ENCODE measurements around the gene KLF8. TPM values are rescaled to one million over a fixed set of nuclear protein-coding genes. Genes with fewer than 3 reads are reported as not detected.

KLF8 gene
- total RNA-seq, 4 donors from 2014 or later: 2.3 to 20.5 (median 4.3) TPM

- Histone ChIP-seq H3K9me3 (no peaks in the 10 kb centered on the region), H3K4me1 (no peaks in the 10 kb centered on the region), H3K36me3 (no peaks in the 10 kb centered on the region), H3K27ac (no peak overlapping the region), H3K4me3 (no peak overlapping the region), H3K27me3 (no peaks in the 10 kb centered on the region)
- TF ChIP-seq POLR2A (IDR thresholded peaks at IDR 0.05) (no peak), POLR2AphosphoS5 (IDR thresholded peaks at IDR 0.05) (no peak), CTCF (IDR thresholded peaks at IDR 0.05) (no peak), EP300 (IDR thresholded peaks at IDR 0.05; ENCODE audit: low read depth) (no peak)
- 81% methylated on average over 10 of the region's 10 CpGs; no CpG with 5 or more reads in 1 of the 2 donors for WGBS, 2 donors (ENCODE audit: low coverage in 1 of 2)
- intact Hi-C loops (cut with DNase I; ENCODE audit: low total_unique reads): no loop called here
- DNase-seq: no peak
- in situ Hi-C loops (cut with MboI; ENCODE audit: low pct_ligation_motif_present in 1 of 4, low pct_unique_long_range_greater_than_20kb in 1 of 4, low sequenced_read_pairs in 3 of 4): loop anchor here in 2 of 4 donors (25.0 kb wide), 3 partner anchors 458 to 517 kb away; partner anchors contain the start of gene NBDY (in 1 of the 2)
These were observed 21.9 kb downstream of the KLF8 start for GRCh38 chrX:56253832-56254703.

- WGBS, 2 donors (ENCODE audit: low coverage in 1 of 2): 25% methylated on average over 1 of the region's 1 CpG; no CpG with 5 or more reads in 1 of the 2 donors
- Histone ChIP-seq H3K9me3 (no peaks in the 10 kb centered on the region), H3K27ac (no peak overlapping the region), H3K27me3 (no peaks in the 10 kb centered on the region), H3K36me3 (no peaks in the 10 kb centered on the region), H3K4me3 (no peak overlapping the region), H3K4me1 (no peaks in the 10 kb centered on the region)
- intact Hi-C loops (cut with DNase I; ENCODE audit: low total_unique reads): no loop called here
- no peak for TF ChIP-seq EP300 (IDR thresholded peaks at IDR 0.05; ENCODE audit: low read depth)
- TF ChIP-seq POLR2A (IDR thresholded peaks at IDR 0.05): no peak
- TF ChIP-seq POLR2AphosphoS5 (IDR thresholded peaks at IDR 0.05): no peak
- no peak for TF ChIP-seq CTCF (IDR thresholded peaks at IDR 0.05)
- DNase-seq: no peak
- in situ Hi-C loops (cut with MboI; ENCODE audit: low pct_ligation_motif_present in 1 of 4, low pct_unique_long_range_greater_than_20kb in 1 of 4, low sequenced_read_pairs in 3 of 4): loop anchor here in 2 of 4 donors (25.0 kb wide), 3 partner anchors 443 to 532 kb away; partner anchors contain the start of gene NBDY (in 1 of the 2)
These were observed 36.7 kb downstream of the KLF8 start for GRCh38 chrX:56268888-56269287.

- H3K27me3 ChIP-seq: no peaks in the 10 kb centered on the region
- H3K9me3 ChIP-seq: no peaks in the 10 kb centered on the region
- H3K4me3 ChIP-seq: no peak overlapping the region
- in situ Hi-C loops (cut with MboI; ENCODE audit: low pct_ligation_motif_present in 1 of 4, low pct_unique_long_range_greater_than_20kb in 1 of 4, low sequenced_read_pairs in 3 of 4) (no loop called here), intact Hi-C loops (cut with DNase I; ENCODE audit: low total_unique reads) (no loop called here)
- DNase-seq: no peak
- no peaks in the 10 kb centered on the region for H3K36me3 ChIP-seq
- no peak overlapping the region for H3K27ac ChIP-seq
- WGBS, 2 donors (ENCODE audit: low coverage in 1 of 2): 79% methylated on average over 1 of the region's 1 CpG; no CpG with 5 or more reads in 1 of the 2 donors
- no peaks in the 10 kb centered on the region for H3K4me1 ChIP-seq
- TF ChIP-seq CTCF (IDR thresholded peaks at IDR 0.05) (no peak), POLR2A (IDR thresholded peaks at IDR 0.05) (no peak), EP300 (IDR thresholded peaks at IDR 0.05; ENCODE audit: low read depth) (no peak), POLR2AphosphoS5 (IDR thresholded peaks at IDR 0.05) (no peak)
These were observed 46.5 kb downstream of the KLF8 start for GRCh38 chrX:56278692-56279091.

- H3K27me3 ChIP-seq: no peaks in the 10 kb centered on the region
- in situ Hi-C loops (cut with MboI; ENCODE audit: low pct_ligation_motif_present in 1 of 4, low pct_unique_long_range_greater_than_20kb in 1 of 4, low sequenced_read_pairs in 3 of 4): no loop called here
- no peaks in the 10 kb centered on the region for H3K4me1 ChIP-seq
- intact Hi-C loops (cut with DNase I; ENCODE audit: low total_unique reads): no loop called here
- H3K4me3 ChIP-seq: no peak overlapping the region
- H3K27ac ChIP-seq: no peak overlapping the region
- H3K9me3 ChIP-seq: no peaks in the 10 kb centered on the region
- no peak for TF ChIP-seq POLR2AphosphoS5 (IDR thresholded peaks at IDR 0.05)
- TF ChIP-seq EP300 (IDR thresholded peaks at IDR 0.05; ENCODE audit: low read depth): no peak
- no peak for TF ChIP-seq CTCF (IDR thresholded peaks at IDR 0.05)
- TF ChIP-seq POLR2A (IDR thresholded peaks at IDR 0.05): no peak
- 76% methylated on average over 2 of the region's 2 CpGs; no CpG with 5 or more reads in 1 of the 2 donors for WGBS, 2 donors (ENCODE audit: low coverage in 1 of 2)
- no peak for DNase-seq
- no peaks in the 10 kb centered on the region for H3K36me3 ChIP-seq
These were observed 47.7 kb downstream of the KLF8 start for GRCh38 chrX:56279863-56280262.
